Neural progenitor cell (in vitro differentiated cells): ENCODE measurements around the gene ADGRD2. TPM values are rescaled to one million over a fixed set of nuclear protein-coding genes. Genes with fewer than 3 reads are reported as not detected.

Experiments used
- DNase-seq: peaks from one replicate; pipeline ENCODE4 v3.0.0-alpha.2; 2016; ENCODE audit warnings: low spot score
- H2AFZ ChIP-seq: fragments of 200-600 bp; sonication (generic); replicated peaks from 2 replicates; pipeline ENCODE4 v1.6.1; 2016; ENCODE audit warnings: antibody characterized with exemption
- H3F3A ChIP-seq: fragments of 200-600 bp; sonication (generic); 2 replicates; pipeline ENCODE4 v1.6.1; 2016; ENCODE audit warnings: antibody characterized with exemption, low read depth
- H3K27ac ChIP-seq: fragments of 200-600 bp; sonication (generic); 2 replicates; pipeline ENCODE4 v1.5.1; 2016; ENCODE audit warnings: mild to moderate bottlenecking
- H3K27me3 ChIP-seq: fragments of 200-600 bp; sonication (generic); 2 replicates; pipeline ENCODE4 v1.6.1; 2016; ENCODE audit warnings: mild to moderate bottlenecking, moderate library complexity
- H3K36me3 ChIP-seq: fragments of 200-600 bp; sonication (generic); 2 replicates; pipeline ENCODE4 v1.5.1; 2016
- H3K4me1 ChIP-seq: fragments of 200-600 bp; sonication (generic); 2 replicates; pipeline ENCODE4 v1.6.1; 2016; ENCODE audit warnings: mixed run types
- H3K4me2 ChIP-seq: fragments of 200-600 bp; sonication (generic); 2 replicates; pipeline ENCODE4 v1.6.1; 2016
- H3K4me3 ChIP-seq: fragments of 200-600 bp; sonication (generic); 2 replicates; pipeline ENCODE4 v1.5.1; 2016
- H3K79me2 ChIP-seq: fragments of 200-600 bp; sonication (generic); 2 replicates; pipeline ENCODE4 v1.6.1; 2016; ENCODE audit warnings: low read depth
- H3K9ac ChIP-seq: fragments of 200-600 bp; sonication (generic); 2 replicates; pipeline ENCODE4 v1.6.1; 2016
- H3K9me3 ChIP-seq: fragments of 200-600 bp; sonication (generic); 2 replicates; pipeline ENCODE4 v1.5.1; 2016; ENCODE audit warnings: low read depth
- H4K20me1 ChIP-seq: fragments of 200-600 bp; sonication (generic); 2 replicates; pipeline ENCODE4 v1.6.1; 2016; ENCODE audit warnings: low read depth
- H3K27ac Mint-ChIP-seq: 3 replicates; pipeline ENCODE4 v1.8.0; 2021; ENCODE audit warnings: mixed read lengths
- H3K27me3 Mint-ChIP-seq: 2 replicates; pipeline ENCODE4 v1.8.0; 2022; ENCODE audit warnings: low read depth, mild to moderate bottlenecking, inconsistent platforms, moderate library complexity, mixed read lengths; ENCODE audit not compliant: insufficient read depth
- H3K36me3 Mint-ChIP-seq: 3 replicates; pipeline ENCODE4 v1.8.0; 2021; ENCODE audit warnings: mixed read lengths
- H3K4me1 Mint-ChIP-seq: 3 replicates; pipeline ENCODE4 v1.8.0; 2021; ENCODE audit warnings: mixed read lengths
- H3K4me3 Mint-ChIP-seq: 3 replicates; pipeline ENCODE4 v1.8.0; 2021; ENCODE audit warnings: mild to moderate bottlenecking, moderate library complexity, mixed read lengths
- H3K9me3 Mint-ChIP-seq: 3 replicates; pipeline ENCODE4 v1.8.0; 2020; ENCODE audit warnings: mixed read lengths
- CTCF ChIP-seq: fragments of 200-600 bp; sonication (generic); IDR thresholded peaks from 2 replicates; pipeline ENCODE4 v1.5.1; 2017; ENCODE audit warnings: antibody characterized with exemption, mild to moderate bottlenecking
- EZH2 ChIP-seq: fragments of 200-600 bp; sonication (generic); IDR thresholded peaks from 2 replicates; pipeline ENCODE4 v1.6.1; 2017; ENCODE audit warnings: antibody characterized with exemption, mild to moderate bottlenecking, moderate library complexity
- EZH2phosphoT487 ChIP-seq: fragments of 200-600 bp; sonication (generic); IDR thresholded peaks from 2 replicates; pipeline ENCODE4 v1.6.1; 2017; ENCODE audit warnings: antibody characterized with exemption
- total RNA-seq: library from RNA; depleted of rRNA; stranded (reverse); fragments of >200 nt; gene quantifications from 2 replicates; pipeline ENCODE4 v1.2.3, GENCODE V29; 2015; ENCODE audit warnings: low replicate concordance

The ADGRD2 gene
- total RNA-seq, 1 donor from 2014 or later = 0.13 TPM

- TF ChIP-seq EZH2 (no peak), EZH2phosphoT487 (no peak), CTCF (no peak)
- peaks cover 3% of the 10 kb centered on the region for H4K20me1 ChIP-seq
- peaks cover 8% of the 10 kb centered on the region for H3K4me1 ChIP-seq
- DNase-seq = no peak
- H3K4me2 ChIP-seq = no peak overlapping the region
- H3K27me3 Mint-ChIP-seq = peaks cover 26% of the 10 kb centered on the region
- no peak overlapping the region for H3K9ac ChIP-seq
- H3K27ac Mint-ChIP-seq = peak overlapping the region; percentile 50
- H3K79me2 ChIP-seq = no peaks in the 10 kb centered on the region
- H2AFZ ChIP-seq = no peak overlapping the region
- H3K9me3 Mint-ChIP-seq = no peaks in the 10 kb centered on the region
- no peak overlapping the region for H3K4me3 ChIP-seq
- H3K4me3 Mint-ChIP-seq = peak overlapping the region; percentile 2
- H3K36me3 Mint-ChIP-seq = no peaks in the 10 kb centered on the region
- H3K4me1 Mint-ChIP-seq = peaks cover 5% of the 10 kb centered on the region
- no peak overlapping the region for H3K27ac ChIP-seq
- H3K27me3 ChIP-seq = peaks cover 38% of the 10 kb centered on the region
- peaks cover 3% of the 10 kb centered on the region for H3F3A ChIP-seq
- H3K36me3 ChIP-seq = no peaks in the 10 kb centered on the region
- H3K9me3 ChIP-seq = no peaks in the 10 kb centered on the region
Measured at GRCh38 chr9:124455820-124456219, 5.6 kb downstream of the ADGRD2 start.

GRCh38 chr9:124456341-124457078 is 6.3 kb downstream of the ADGRD2 start:
- H3K4me3 ChIP-seq = no peak overlapping the region
- peaks cover 24% of the 10 kb centered on the region for H3K27me3 Mint-ChIP-seq
- H3K27ac ChIP-seq = no peak overlapping the region
- no peak overlapping the region for H3K9ac ChIP-seq
- H3K4me1 Mint-ChIP-seq = peaks cover 1% of the 10 kb centered on the region
- no peak for DNase-seq
- H3K4me1 ChIP-seq = peaks cover under 1% of the 10 kb centered on the region
- H3K4me3 Mint-ChIP-seq = no peak overlapping the region
- peaks cover 31% of the 10 kb centered on the region for H3K27me3 ChIP-seq
- no peaks in the 10 kb centered on the region for H3K36me3 Mint-ChIP-seq
- H3K36me3 ChIP-seq = no peaks in the 10 kb centered on the region
- H3K27ac Mint-ChIP-seq = peak overlapping the region; percentile 20
- no peaks in the 10 kb centered on the region for H3K9me3 ChIP-seq
- no peak for TF ChIP-seq EZH2phosphoT487
- TF ChIP-seq EZH2 = no peak
- TF ChIP-seq CTCF = no peak
- H3K4me2 ChIP-seq = no peak overlapping the region
- peaks cover 3% of the 10 kb centered on the region for H4K20me1 ChIP-seq
- no peaks in the 10 kb centered on the region for H3K9me3 Mint-ChIP-seq
- no peaks in the 10 kb centered on the region for H3K79me2 ChIP-seq
- H2AFZ ChIP-seq = no peak overlapping the region
- H3F3A ChIP-seq = no peaks in the 10 kb centered on the region

GRCh38 chr9:124457079-124457886 is 7.0 kb downstream of the ADGRD2 start:
- no peaks in the 10 kb centered on the region for H3K9me3 Mint-ChIP-seq

More at GRCh38 chr9:124457079-124457886, 7.0 kb downstream of the ADGRD2 start:
- Histone ChIP-seq H2AFZ (no peak overlapping the region), H3K36me3 (no peaks in the 10 kb centered on the region), H3K4me1 (no peaks in the 10 kb centered on the region), H3K9ac (no peak overlapping the region), H3K27me3 (peaks cover 23% of the 10 kb centered on the region), H3K9me3 (no peaks in the 10 kb centered on the region), H3F3A (no peaks in the 10 kb centered on the region), H3K4me2 (no peak overlapping the region), H3K4me3 (no peak overlapping the region), H4K20me1 (peaks cover 3% of the 10 kb centered on the region), H3K27ac (no peak overlapping the region), H3K79me2 (no peaks in the 10 kb centered on the region)
- DNase-seq = no peak
- peak overlapping the region; percentile 43 for H3K4me3 Mint-ChIP-seq
- H3K27ac Mint-ChIP-seq = peak overlapping the region; percentile 20
- no peaks in the 10 kb centered on the region for H3K4me1 Mint-ChIP-seq
- H3K36me3 Mint-ChIP-seq = no peaks in the 10 kb centered on the region
- TF ChIP-seq EZH2 = no peak
- TF ChIP-seq EZH2phosphoT487 = no peak
- no peak for TF ChIP-seq CTCF
- H3K27me3 Mint-ChIP-seq = peaks cover 19% of the 10 kb centered on the region
